Prostate gland (tissue), 2 donors: ENCODE measurements around the gene TNRC18.
"Not testable (repeated sequence)": the region's sequence is repeated elsewhere in the genome, so short reads cannot be mapped to it uniquely, and the experiment has no call there.

Experiments
- POLR2A ChIP-seq: fragments of 450-650 bp; IDR thresholded peaks from one replicate; pipeline ENCODE4 v1.6.1; 2016; ENCODE audit warnings: antibody characterized with exemption, mild to moderate bottlenecking
- TF ChIP-seq, protein P1 (sequence below), 4 experiments: fragments of 200-600 bp in 2 of 4; fragments of 450-650 bp in 2 of 4; sonication (generic) in 2 of 4; IDR thresholded peaks; 1 replicate in 3 of 4; 2 replicates in 1 of 4; pipeline ENCODE4 v1.5.1; 2016 to 2019; ENCODE audit warnings: antibody characterized with exemption in 4 of 4, mild to moderate bottlenecking in 2 of 4, moderate library complexity in 2 of 4

DNA sequence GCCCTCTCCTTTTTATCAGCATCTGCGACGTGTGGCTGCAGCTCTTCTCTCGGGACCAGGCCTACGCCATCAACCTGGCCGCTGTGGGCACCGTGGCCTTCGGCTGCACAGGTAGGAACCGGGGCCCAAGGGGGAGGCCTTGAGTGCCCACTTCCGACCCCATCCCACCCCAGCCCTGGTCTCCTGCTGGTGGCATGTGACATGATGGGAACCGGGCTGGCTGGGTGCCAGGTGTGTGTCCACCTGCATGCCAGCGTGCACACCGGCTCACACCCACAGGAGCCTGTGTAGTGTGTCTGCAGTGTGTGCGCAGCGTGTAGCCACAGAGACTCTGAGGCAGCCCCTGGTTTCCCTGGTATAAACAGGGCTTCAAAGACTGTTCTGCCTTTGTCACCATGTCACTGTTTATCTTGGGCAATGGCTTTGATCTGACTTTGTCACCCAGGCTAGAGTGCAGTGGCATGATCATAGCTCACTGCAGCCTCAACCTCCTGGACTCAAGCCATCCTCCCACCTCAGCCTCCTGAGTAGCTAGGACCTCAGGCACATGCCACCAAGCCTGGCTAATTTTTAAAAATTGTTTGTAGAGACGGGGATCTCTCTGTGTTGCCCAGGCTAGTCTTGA, 131.8 kb downstream of the TNRC18 start:
- TF ChIP-seq, protein P1, sequence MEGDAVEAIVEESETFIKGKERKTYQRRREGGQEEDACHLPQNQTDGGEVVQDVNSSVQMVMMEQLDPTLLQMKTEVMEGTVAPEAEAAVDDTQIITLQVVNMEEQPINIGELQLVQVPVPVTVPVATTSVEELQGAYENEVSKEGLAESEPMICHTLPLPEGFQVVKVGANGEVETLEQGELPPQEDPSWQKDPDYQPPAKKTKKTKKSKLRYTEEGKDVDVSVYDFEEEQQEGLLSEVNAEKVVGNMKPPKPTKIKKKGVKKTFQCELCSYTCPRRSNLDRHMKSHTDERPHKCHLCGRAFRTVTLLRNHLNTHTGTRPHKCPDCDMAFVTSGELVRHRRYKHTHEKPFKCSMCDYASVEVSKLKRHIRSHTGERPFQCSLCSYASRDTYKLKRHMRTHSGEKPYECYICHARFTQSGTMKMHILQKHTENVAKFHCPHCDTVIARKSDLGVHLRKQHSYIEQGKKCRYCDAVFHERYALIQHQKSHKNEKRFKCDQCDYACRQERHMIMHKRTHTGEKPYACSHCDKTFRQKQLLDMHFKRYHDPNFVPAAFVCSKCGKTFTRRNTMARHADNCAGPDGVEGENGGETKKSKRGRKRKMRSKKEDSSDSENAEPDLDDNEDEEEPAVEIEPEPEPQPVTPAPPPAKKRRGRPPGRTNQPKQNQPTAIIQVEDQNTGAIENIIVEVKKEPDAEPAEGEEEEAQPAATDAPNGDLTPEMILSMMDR (IDR thresholded peaks at IDR 0.05) = not testable (repeated sequence)
- not testable (repeated sequence) for TF ChIP-seq POLR2A
